Measurements from ENCODE around the gene GPC1. TPM values are rescaled to one million over a fixed set of nuclear protein-coding genes. Genes with fewer than 3 reads are reported as not detected.

Gene GPC1
- polyA plus RNA-seq, 1 donor: 16.3 TPM

GRCh38 chr2:240425236-240425615, 10.2 kb upstream of the GPC1 start:
- no peak overlapping the region for H3K27ac ChIP-seq (ENCODE audit: low read length)
- no peaks in the 10 kb centered on the region for H3K27me3 ChIP-seq (ENCODE audit: control insufficient read depth, insufficient read depth, low read length)
- peaks cover 10% of the 10 kb centered on the region for H3K9me3 ChIP-seq (ENCODE audit: control insufficient read depth, low read depth, low read length)
- H3K4me1 ChIP-seq (ENCODE audit: control insufficient read depth, insufficient read depth, low read length): no peaks in the 10 kb centered on the region
- no peak for DNase-seq
- no CpG with 5 or more reads among the region's 6 CpGs for WGBS (ENCODE audit: insufficient coverage, low lambda C conversion rate)
- no peaks in the 10 kb centered on the region for H3K36me3 ChIP-seq (ENCODE audit: control insufficient read depth, insufficient read depth, low read length)
- H3K4me3 ChIP-seq (ENCODE audit: low read length): no peak overlapping the region

GRCh38 chr2:240425697-240426096, 9.8 kb upstream of the GPC1 start:
- Histone ChIP-seq H3K36me3 (ENCODE audit: control insufficient read depth, insufficient read depth, low read length) (no peaks in the 10 kb centered on the region), H3K9me3 (ENCODE audit: control insufficient read depth, low read depth, low read length) (peaks cover 10% of the 10 kb centered on the region), H3K4me3 (ENCODE audit: low read length) (no peak overlapping the region), H3K27ac (ENCODE audit: low read length) (no peak overlapping the region), H3K4me1 (ENCODE audit: control insufficient read depth, insufficient read depth, low read length) (no peaks in the 10 kb centered on the region), H3K27me3 (ENCODE audit: control insufficient read depth, insufficient read depth, low read length) (no peaks in the 10 kb centered on the region)
- DNase-seq: no peak
- WGBS (ENCODE audit: insufficient coverage, low lambda C conversion rate): no CpG with 5 or more reads among the region's 5 CpGs

- DNase-seq: no peak
- Histone ChIP-seq H3K9me3 (ENCODE audit: control insufficient read depth, low read depth, low read length) (peaks cover 7% of the 10 kb centered on the region), H3K4me1 (ENCODE audit: control insufficient read depth, insufficient read depth, low read length) (no peaks in the 10 kb centered on the region), H3K27me3 (ENCODE audit: control insufficient read depth, insufficient read depth, low read length) (no peaks in the 10 kb centered on the region), H3K36me3 (ENCODE audit: control insufficient read depth, insufficient read depth, low read length) (no peaks in the 10 kb centered on the region), H3K27ac (ENCODE audit: low read length) (no peak overlapping the region), H3K4me3 (ENCODE audit: low read length) (no peak overlapping the region)
- WGBS (ENCODE audit: insufficient coverage, low lambda C conversion rate): no CpG with 5 or more reads among the region's 21 CpGs
Measured at GRCh38 chr2:240426845-240427721, 8.4 kb upstream of the GPC1 start.

- no peaks in the 10 kb centered on the region for H3K4me1 ChIP-seq (ENCODE audit: control insufficient read depth, insufficient read depth, low read length)
- no peak overlapping the region for H3K27ac ChIP-seq (ENCODE audit: low read length)
- H3K27me3 ChIP-seq (ENCODE audit: control insufficient read depth, insufficient read depth, low read length): peaks cover 3% of the 10 kb centered on the region
- WGBS (ENCODE audit: insufficient coverage, low lambda C conversion rate): no CpG with 5 or more reads among the region's 6 CpGs
- no peak for DNase-seq
- H3K9me3 ChIP-seq (ENCODE audit: control insufficient read depth, low read depth, low read length): peaks cover 7% of the 10 kb centered on the region
- no peaks in the 10 kb centered on the region for H3K36me3 ChIP-seq (ENCODE audit: control insufficient read depth, insufficient read depth, low read length)
- no peak overlapping the region for H3K4me3 ChIP-seq (ENCODE audit: low read length)
Measured at GRCh38 chr2:240427729-240428128, 7.7 kb upstream of the GPC1 start.

GRCh38 chr2:240428245-240428644, 7.2 kb upstream of the GPC1 start:
- no peak for DNase-seq
- Histone ChIP-seq H3K9me3 (ENCODE audit: control insufficient read depth, low read depth, low read length) (peaks cover 7% of the 10 kb centered on the region), H3K27ac (ENCODE audit: low read length) (no peak overlapping the region), H3K36me3 (ENCODE audit: control insufficient read depth, insufficient read depth, low read length) (no peaks in the 10 kb centered on the region), H3K4me1 (ENCODE audit: control insufficient read depth, insufficient read depth, low read length) (no peaks in the 10 kb centered on the region), H3K4me3 (ENCODE audit: low read length) (no peak overlapping the region), H3K27me3 (ENCODE audit: control insufficient read depth, insufficient read depth, low read length) (peaks cover 4% of the 10 kb centered on the region)
- WGBS (ENCODE audit: insufficient coverage, low lambda C conversion rate): 100% methylated on average over 3 of the region's 5 CpGs

- WGBS (ENCODE audit: insufficient coverage, low lambda C conversion rate): no CpG with 5 or more reads among the region's 10 CpGs
- peaks cover 7% of the 10 kb centered on the region for H3K9me3 ChIP-seq (ENCODE audit: control insufficient read depth, low read depth, low read length)
- DNase-seq: no peak
Measured at GRCh38 chr2:240429341-240429871, 6.1 kb upstream of the GPC1 start.

GRCh38 chr2:240429872-240430491, 5.5 kb upstream of the GPC1 start:
- H3K27ac ChIP-seq (ENCODE audit: low read length): no peak overlapping the region
- H3K4me1 ChIP-seq (ENCODE audit: control insufficient read depth, insufficient read depth, low read length): no peaks in the 10 kb centered on the region
- H3K36me3 ChIP-seq (ENCODE audit: control insufficient read depth, insufficient read depth, low read length): no peaks in the 10 kb centered on the region
- no peak for DNase-seq
- H3K9me3 ChIP-seq (ENCODE audit: control insufficient read depth, low read depth, low read length): peaks cover 5% of the 10 kb centered on the region
- WGBS (ENCODE audit: insufficient coverage, low lambda C conversion rate): no CpG with 5 or more reads among the region's 14 CpGs
- H3K4me3 ChIP-seq (ENCODE audit: low read length): no peak overlapping the region
- H3K27me3 ChIP-seq (ENCODE audit: control insufficient read depth, insufficient read depth, low read length): peaks cover 21% of the 10 kb centered on the region

More at GRCh38 chr2:240429341-240429871, 6.1 kb upstream of the GPC1 start:
- Histone ChIP-seq H3K36me3 (ENCODE audit: control insufficient read depth, insufficient read depth, low read length) (no peaks in the 10 kb centered on the region), H3K4me1 (ENCODE audit: control insufficient read depth, insufficient read depth, low read length) (no peaks in the 10 kb centered on the region), H3K27ac (ENCODE audit: low read length) (no peak overlapping the region), H3K4me3 (ENCODE audit: low read length) (no peak overlapping the region), H3K27me3 (ENCODE audit: control insufficient read depth, insufficient read depth, low read length) (peaks cover 16% of the 10 kb centered on the region)

GRCh38 chr2:240430595-240430994, 4.9 kb upstream of the GPC1 start:
- Histone ChIP-seq H3K9me3 (ENCODE audit: control insufficient read depth, low read depth, low read length) (peaks cover 3% of the 10 kb centered on the region), H3K4me3 (ENCODE audit: low read length) (no peak overlapping the region), H3K4me1 (ENCODE audit: control insufficient read depth, insufficient read depth, low read length) (no peaks in the 10 kb centered on the region), H3K36me3 (ENCODE audit: control insufficient read depth, insufficient read depth, low read length) (no peaks in the 10 kb centered on the region), H3K27ac (ENCODE audit: low read length) (no peak overlapping the region), H3K27me3 (ENCODE audit: control insufficient read depth, insufficient read depth, low read length) (peaks cover 21% of the 10 kb centered on the region)
- WGBS (ENCODE audit: insufficient coverage, low lambda C conversion rate): no CpG with 5 or more reads among the region's 5 CpGs
- no peak for DNase-seq

GRCh38 chr2:240431271-240431660, 4.2 kb upstream of the GPC1 start:
- Histone ChIP-seq H3K36me3 (ENCODE audit: control insufficient read depth, insufficient read depth, low read length) (no peaks in the 10 kb centered on the region), H3K4me1 (ENCODE audit: control insufficient read depth, insufficient read depth, low read length) (no peaks in the 10 kb centered on the region), H3K9me3 (ENCODE audit: control insufficient read depth, low read depth, low read length) (peaks cover 3% of the 10 kb centered on the region), H3K27ac (ENCODE audit: low read length) (no peak overlapping the region), H3K27me3 (ENCODE audit: control insufficient read depth, insufficient read depth, low read length) (peaks cover 21% of the 10 kb centered on the region), H3K4me3 (ENCODE audit: low read length) (no peak overlapping the region)
- DNase-seq: no peak
- WGBS (ENCODE audit: insufficient coverage, low lambda C conversion rate): no CpG with 5 or more reads among the region's 3 CpGs

- Histone ChIP-seq H3K27me3 (ENCODE audit: control insufficient read depth, insufficient read depth, low read length) (peaks cover 26% of the 10 kb centered on the region), H3K4me1 (ENCODE audit: control insufficient read depth, insufficient read depth, low read length) (no peaks in the 10 kb centered on the region), H3K4me3 (ENCODE audit: low read length) (no peak overlapping the region), H3K27ac (ENCODE audit: low read length) (no peak overlapping the region), H3K36me3 (ENCODE audit: control insufficient read depth, insufficient read depth, low read length) (no peaks in the 10 kb centered on the region), H3K9me3 (ENCODE audit: control insufficient read depth, low read depth, low read length) (peaks cover 3% of the 10 kb centered on the region)
- no peak for DNase-seq
- no CpG with 5 or more reads among the region's 12 CpGs for WGBS (ENCODE audit: insufficient coverage, low lambda C conversion rate)
Measured at GRCh38 chr2:240431661-240432424, 3.6 kb upstream of the GPC1 start.

All from large intestine (tissue), 3 donors.